Ectodermal cell (in vitro differentiated cells): ENCODE measurements around the gene CCDC188.

Experiments
- H3K27ac ChIP-seq: 2 replicates; pipeline ENCODE4 v1.7.0; 2013; ENCODE audit warnings: mild to moderate bottlenecking, low read depth, low read length; ENCODE audit not compliant: insufficient read depth, poor library complexity, severe bottlenecking
- H3K27me3 ChIP-seq: 2 replicates; pipeline ENCODE4 v1.7.0; 2013; ENCODE audit warnings: mild to moderate bottlenecking, low read length; ENCODE audit not compliant: insufficient read depth, control insufficient read depth, poor library complexity, severe bottlenecking
- H3K36me3 ChIP-seq: one replicate; pipeline ENCODE4 v1.7.0; 2013; ENCODE audit warnings: low read length; ENCODE audit not compliant: control insufficient read depth, insufficient read depth
- H3K4me1 ChIP-seq: one replicate; pipeline ENCODE4 v1.7.0; 2013; ENCODE audit warnings: low read length; ENCODE audit not compliant: control insufficient read depth, insufficient read depth
- H3K4me3 ChIP-seq: 2 replicates; pipeline ENCODE4 v1.7.0; 2013; ENCODE audit warnings: low read depth, low read length, control low read depth; ENCODE audit not compliant: insufficient read depth
- H3K9me3 ChIP-seq: 2 replicates; pipeline ENCODE4 v1.7.0; 2013; ENCODE audit warnings: mild to moderate bottlenecking, low read length, moderate library complexity; ENCODE audit not compliant: control insufficient read depth
- WGBS, 2 experiments: methylation state at CpG; one replicate each; pipeline ENCODE4 v1.1.7; 2013; ENCODE audit warnings: missing lambda C conversion rate in 2 of 2; 5-methylcytosine and 5-hydroxymethylcytosine counted together

Gene CCDC188

GRCh38 chr22:20178075-20178914 lies 27.4 kb upstream of the CCDC188 start:
- Histone ChIP-seq H3K27ac (no peak overlapping the region), H3K4me1 (peaks cover 18% of the 10 kb centered on the region), H3K4me3 (no peak overlapping the region)

GRCh38 chr22:20177217-20177911 lies 26.5 kb upstream of the CCDC188 start:
- WGBS, 2 experiments = 89% methylated on average over 21 of the region's 21 CpGs
- no peak overlapping the region for H3K27ac ChIP-seq
- no peaks in the 10 kb centered on the region for H3K36me3 ChIP-seq
- H3K27me3 ChIP-seq = no peaks in the 10 kb centered on the region
- no peaks in the 10 kb centered on the region for H3K9me3 ChIP-seq
- peaks cover 19% of the 10 kb centered on the region for H3K4me1 ChIP-seq
- H3K4me3 ChIP-seq = no peak overlapping the region

More at GRCh38 chr22:20178075-20178914, 27.4 kb upstream of the CCDC188 start:
- no peaks in the 10 kb centered on the region for H3K27me3 ChIP-seq
- H3K9me3 ChIP-seq = no peaks in the 10 kb centered on the region
- H3K36me3 ChIP-seq = no peaks in the 10 kb centered on the region
- WGBS, 2 experiments = 93% methylated on average over 29 of the region's 29 CpGs

GRCh38 chr22:20176421-20177085 lies 25.7 kb upstream of the CCDC188 start:
- H3K27ac ChIP-seq = no peak overlapping the region
- peaks cover 19% of the 10 kb centered on the region for H3K4me1 ChIP-seq
- H3K4me3 ChIP-seq = no peak overlapping the region
- no peaks in the 10 kb centered on the region for H3K36me3 ChIP-seq
- no peaks in the 10 kb centered on the region for H3K27me3 ChIP-seq
- H3K9me3 ChIP-seq = no peaks in the 10 kb centered on the region
- 91 to 92% methylated on average over 17 of the region's 17 CpGs for WGBS, 2 experiments

GRCh38 chr22:20175597-20175900 lies 24.7 kb upstream of the CCDC188 start:
- H3K4me3 ChIP-seq = no peak overlapping the region
- H3K36me3 ChIP-seq = no peaks in the 10 kb centered on the region
- peaks cover 19% of the 10 kb centered on the region for H3K4me1 ChIP-seq
- H3K27ac ChIP-seq = no peak overlapping the region
- 85 to 86% methylated on average over 12 of the region's 12 CpGs for whole genome bisulfite sequencing, 2 experiments
- H3K9me3 ChIP-seq = no peaks in the 10 kb centered on the region
- H3K27me3 ChIP-seq = no peaks in the 10 kb centered on the region

GRCh38 chr22:20174785-20175596 lies 24.1 kb upstream of the CCDC188 start:
- no peaks in the 10 kb centered on the region for H3K9me3 ChIP-seq
- WGBS, 2 experiments = 73 to 78% methylated on average over 19 of the region's 19 CpGs
- H3K27ac ChIP-seq = no peak overlapping the region
- H3K36me3 ChIP-seq = no peaks in the 10 kb centered on the region
- peaks cover 19% of the 10 kb centered on the region for H3K4me1 ChIP-seq
- no peaks in the 10 kb centered on the region for H3K27me3 ChIP-seq
- H3K4me3 ChIP-seq = no peak overlapping the region

- Histone ChIP-seq H3K4me3 (no peak overlapping the region), H3K27me3 (no peaks in the 10 kb centered on the region), H3K9me3 (no peaks in the 10 kb centered on the region), H3K27ac (no peak overlapping the region), H3K4me1 (peaks cover 19% of the 10 kb centered on the region), H3K36me3 (no peaks in the 10 kb centered on the region)
- WGBS, 2 experiments = 82 to 84% methylated on average over 10 of the region's 10 CpGs
Observed at GRCh38 chr22:20173772-20174171, 22.9 kb upstream of the CCDC188 start.

- no peaks in the 10 kb centered on the region for H3K9me3 ChIP-seq
- H3K4me3 ChIP-seq = no peak overlapping the region
- peaks cover 19% of the 10 kb centered on the region for H3K4me1 ChIP-seq
- H3K27ac ChIP-seq = no peak overlapping the region
- WGBS, 2 experiments = 89 to 91% methylated on average over 11 of the region's 11 CpGs
- H3K36me3 ChIP-seq = no peaks in the 10 kb centered on the region
- no peaks in the 10 kb centered on the region for H3K27me3 ChIP-seq
Observed at GRCh38 chr22:20173246-20173645, 22.4 kb upstream of the CCDC188 start.

GRCh38 chr22:20172141-20172613 lies 21.3 kb upstream of the CCDC188 start:
- H3K4me1 ChIP-seq = peaks cover 16% of the 10 kb centered on the region
- H3K9me3 ChIP-seq = no peaks in the 10 kb centered on the region
- H3K27me3 ChIP-seq = no peaks in the 10 kb centered on the region
- no peak overlapping the region for H3K4me3 ChIP-seq
- H3K36me3 ChIP-seq = no peaks in the 10 kb centered on the region
- H3K27ac ChIP-seq = no peak overlapping the region
- 95% methylated on average over 10 of the region's 10 CpGs for WGBS, 2 experiments

- peaks cover 16% of the 10 kb centered on the region for H3K4me1 ChIP-seq
- no peaks in the 10 kb centered on the region for H3K36me3 ChIP-seq
- no peak overlapping the region for H3K4me3 ChIP-seq
- no peak overlapping the region for H3K27ac ChIP-seq
- WGBS, 2 experiments = 95% methylated on average over 12 of the region's 12 CpGs
- H3K27me3 ChIP-seq = no peaks in the 10 kb centered on the region
- no peaks in the 10 kb centered on the region for H3K9me3 ChIP-seq
Observed at GRCh38 chr22:20171288-20172140, 20.7 kb upstream of the CCDC188 start.
